ENCODE results near the gene BMP7.
"Not testable (repeated sequence)": the region's sequence is repeated elsewhere in the genome, so short reads cannot be mapped to it uniquely, and the experiment has no call there.

Gene BMP7

DNA sequence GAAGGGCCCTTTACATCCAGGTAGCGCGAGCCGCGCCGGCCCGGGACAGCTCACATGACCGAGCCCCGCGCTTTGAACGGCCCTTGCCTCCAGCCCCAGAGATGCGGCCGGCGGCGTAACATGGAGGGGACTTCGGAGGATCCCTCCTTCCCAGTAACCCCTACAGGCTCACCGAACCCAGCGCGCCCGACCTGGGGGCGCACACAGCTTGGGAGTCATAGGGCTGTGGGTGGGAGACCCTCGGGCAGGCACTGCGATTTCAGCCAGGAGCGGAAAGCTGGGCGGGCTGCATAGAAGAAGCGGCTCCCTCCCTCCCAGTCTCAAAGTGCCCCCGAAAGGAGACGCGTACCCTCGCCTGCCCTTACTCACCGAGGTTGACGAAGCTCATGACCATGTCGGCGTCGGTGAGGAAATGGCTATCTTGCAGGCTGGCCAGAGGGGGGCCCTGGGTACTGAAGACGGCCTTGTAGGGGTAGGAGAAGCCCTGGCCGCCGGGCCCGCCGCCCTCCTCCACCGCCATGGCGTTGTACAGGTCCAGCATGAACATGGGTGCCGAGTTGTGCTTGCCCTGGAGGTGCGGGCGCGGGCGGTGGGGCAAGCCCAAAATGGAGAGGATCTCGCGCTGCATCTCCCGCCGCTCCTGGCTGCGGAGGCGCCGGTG, 975 bp downstream of the BMP7 start:
- DNase-seq (ENCODE audit: low read depth) = no peak

DNA sequence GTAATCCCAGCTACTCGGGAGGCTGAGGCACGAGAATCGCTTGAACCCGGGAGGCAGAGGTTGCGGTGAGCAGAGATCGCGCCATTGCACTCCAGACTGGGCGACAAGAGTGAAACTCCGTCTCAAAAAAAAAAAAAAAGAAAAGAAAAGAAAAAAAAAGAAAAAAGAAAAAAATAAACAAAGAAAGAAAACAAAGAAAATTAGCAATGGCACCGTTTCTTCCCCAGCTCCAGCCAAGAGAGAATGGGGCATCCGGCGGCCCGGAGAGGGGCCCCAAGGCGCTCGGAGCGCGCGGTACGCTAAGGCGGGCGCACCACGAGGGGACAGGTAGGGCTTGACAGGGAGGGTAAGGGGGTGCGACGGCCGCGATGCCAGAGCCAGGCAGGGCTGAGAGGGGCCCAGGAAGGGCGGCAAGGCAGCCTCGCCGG, 1.5 kb downstream of the BMP7 start:
- DNase-seq (ENCODE audit: low read depth) = not testable (repeated sequence)

DNA sequence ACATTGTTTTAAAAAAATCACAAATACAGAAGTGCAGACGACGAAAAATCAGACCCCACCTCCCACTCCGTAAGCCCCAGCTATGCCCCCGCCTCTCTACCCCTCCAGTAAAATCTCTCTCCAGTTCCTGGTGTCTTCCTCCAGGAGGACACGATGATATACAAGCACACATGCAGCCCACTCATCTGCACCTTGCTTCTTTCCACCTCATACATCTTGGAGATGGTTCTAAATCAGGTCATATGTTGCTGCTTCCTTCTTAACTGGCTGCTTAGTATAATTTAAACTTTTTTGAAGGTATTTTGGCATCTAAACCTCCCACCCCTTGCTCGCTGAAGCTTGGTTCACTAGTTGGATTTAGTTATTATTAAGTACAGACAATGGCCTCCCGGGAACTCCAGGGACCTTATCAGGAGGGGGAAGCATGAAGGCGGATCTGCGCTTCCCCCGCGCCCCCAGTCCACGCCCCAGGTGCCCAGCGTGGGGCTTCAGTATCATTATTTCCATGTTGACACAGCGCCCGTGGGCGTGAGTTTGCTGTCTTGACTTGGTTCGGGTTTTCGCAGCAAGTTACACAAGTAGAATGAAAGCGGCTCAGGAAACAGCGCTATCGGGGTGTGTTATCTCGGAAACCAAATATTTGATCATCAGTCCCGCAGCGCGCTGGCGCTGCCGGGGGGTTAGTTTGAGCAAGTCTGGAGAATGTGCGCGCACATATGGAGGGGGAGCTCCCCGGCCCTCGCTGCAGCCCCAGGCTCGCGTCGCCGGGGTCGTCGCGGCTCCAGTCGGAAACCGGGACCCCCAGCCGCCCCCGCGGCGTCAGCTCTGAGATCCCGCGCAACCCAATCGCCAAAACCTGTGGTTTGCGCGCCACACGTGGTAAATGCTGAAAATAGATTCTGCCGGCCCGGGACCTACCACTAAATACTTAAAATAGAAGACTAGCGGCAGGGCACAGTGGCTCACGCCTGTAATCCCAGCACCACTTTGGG, 2.3 kb downstream of the BMP7 start:
- DNase-seq (ENCODE audit: low read depth) = no peak

DNA sequence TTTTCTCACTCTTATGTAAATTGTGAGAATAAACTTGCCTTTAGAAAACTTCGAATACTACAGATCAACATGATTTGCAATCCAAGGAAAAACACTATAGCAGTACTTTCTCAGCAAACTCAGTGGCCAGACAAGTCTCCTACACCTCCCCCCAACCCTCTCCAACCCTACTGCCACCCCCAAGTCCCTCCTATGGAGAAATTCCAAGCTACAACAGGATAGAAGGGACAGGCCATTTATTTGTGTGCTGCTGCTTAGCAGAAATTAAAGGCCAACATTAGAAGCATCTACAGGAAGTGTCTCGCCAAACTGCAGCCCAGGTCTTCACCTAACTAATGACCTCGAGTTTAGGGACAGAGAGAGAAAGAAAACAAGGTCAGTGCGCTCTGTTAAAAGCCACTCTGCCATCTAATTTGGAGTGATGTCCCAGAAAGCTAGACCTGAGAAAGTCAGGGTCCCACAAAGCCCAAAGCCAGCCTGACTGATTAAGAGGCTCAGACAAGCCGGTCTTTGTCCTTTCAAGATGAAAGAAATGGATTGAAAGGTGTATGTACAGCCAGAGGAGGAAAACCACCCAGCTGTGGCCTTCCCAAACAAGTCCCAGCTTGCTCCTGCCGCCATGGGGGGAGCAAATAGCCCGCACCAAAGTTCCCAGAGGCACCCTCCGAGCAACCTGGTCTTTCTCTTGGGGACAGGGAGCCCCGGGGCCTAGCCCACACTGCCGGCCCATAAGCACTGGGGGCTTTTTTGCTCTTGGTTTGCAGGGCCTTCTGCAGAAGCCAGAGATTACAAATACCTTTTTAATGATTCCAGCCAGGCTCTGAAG, 3.4 kb downstream of the BMP7 start:
- no peak for DNase-seq (ENCODE audit: low read depth)

DNA sequence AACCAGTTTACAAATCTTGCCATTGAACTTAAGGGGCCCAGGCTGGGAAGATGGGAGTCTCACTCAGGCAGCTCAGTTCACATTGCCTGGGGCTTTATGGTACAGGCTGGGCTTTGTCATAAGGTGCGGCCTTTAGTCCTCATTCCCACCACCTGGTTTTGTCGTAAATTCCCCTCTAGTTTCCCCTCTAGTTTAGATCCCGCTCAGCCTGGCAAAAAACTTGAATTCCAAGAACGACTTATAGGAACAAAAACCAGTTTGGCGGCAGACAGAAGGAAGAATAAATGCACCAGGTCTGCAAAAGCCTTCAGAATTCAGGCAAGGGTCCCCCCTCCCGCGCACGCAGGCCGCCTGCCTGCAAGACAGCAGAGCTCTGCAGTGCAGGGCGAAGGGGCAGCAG, 4.1 kb downstream of the BMP7 start:
- DNase-seq (ENCODE audit: low read depth) = no peak

DNA sequence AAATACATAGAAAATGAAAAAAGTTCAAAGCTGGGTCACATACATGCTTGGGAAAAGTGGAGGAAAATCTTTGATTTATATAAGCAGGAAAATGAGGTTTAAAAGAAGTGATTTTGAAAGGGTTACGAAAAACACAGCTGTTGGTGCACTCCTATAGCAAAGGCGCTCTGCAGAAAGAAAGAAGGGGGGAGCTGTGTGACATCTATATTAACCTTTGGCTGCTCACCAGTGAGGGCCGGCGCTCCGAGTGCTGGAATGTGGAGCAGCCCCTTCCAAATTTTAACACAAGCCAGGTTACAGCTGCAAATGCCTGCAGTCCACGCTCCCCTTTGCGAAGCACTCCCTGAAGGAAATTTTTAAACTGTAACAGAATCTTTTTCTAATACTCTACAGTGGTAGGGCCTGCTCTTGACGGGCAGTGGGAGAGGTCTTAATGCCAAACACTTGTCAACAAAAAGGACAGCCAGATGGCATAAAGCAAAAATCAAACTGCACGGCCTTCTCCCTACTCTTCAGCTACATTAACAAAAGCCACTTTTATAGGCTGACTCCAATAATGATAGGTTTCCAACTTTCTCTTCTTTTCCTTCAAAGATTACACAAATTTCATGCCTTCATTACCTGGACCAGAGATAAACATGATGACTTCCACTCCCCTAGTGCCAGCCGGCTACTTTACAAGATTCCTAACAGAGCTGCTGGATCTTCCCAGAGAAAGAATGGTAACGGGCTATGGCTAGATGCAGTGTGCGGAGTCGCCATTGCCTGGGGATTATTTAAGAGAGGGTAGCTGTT, 4.8 kb downstream of the BMP7 start:
- DNase-seq (ENCODE audit: low read depth) = no peak

DNA sequence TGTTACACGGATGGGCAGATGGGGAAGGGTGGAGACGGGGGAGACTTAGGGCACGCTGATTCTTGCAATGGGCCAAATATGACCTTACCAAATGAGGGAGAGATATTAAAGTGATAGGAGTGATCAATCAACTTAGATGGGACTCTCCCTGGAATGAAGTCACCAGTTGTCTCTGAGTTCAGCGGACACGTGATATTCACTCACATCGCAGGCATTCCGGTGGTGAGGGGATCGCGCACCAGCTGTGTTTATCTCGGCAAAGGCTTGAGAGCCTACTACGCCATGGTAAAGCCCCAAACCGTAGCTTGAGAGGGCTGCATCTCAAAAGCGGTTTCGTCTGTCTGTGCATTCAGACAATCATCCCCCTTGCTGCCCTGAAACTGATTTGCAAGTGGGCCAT, 5.5 kb downstream of the BMP7 start:
- DNase-seq (ENCODE audit: low read depth) = no peak

DNA sequence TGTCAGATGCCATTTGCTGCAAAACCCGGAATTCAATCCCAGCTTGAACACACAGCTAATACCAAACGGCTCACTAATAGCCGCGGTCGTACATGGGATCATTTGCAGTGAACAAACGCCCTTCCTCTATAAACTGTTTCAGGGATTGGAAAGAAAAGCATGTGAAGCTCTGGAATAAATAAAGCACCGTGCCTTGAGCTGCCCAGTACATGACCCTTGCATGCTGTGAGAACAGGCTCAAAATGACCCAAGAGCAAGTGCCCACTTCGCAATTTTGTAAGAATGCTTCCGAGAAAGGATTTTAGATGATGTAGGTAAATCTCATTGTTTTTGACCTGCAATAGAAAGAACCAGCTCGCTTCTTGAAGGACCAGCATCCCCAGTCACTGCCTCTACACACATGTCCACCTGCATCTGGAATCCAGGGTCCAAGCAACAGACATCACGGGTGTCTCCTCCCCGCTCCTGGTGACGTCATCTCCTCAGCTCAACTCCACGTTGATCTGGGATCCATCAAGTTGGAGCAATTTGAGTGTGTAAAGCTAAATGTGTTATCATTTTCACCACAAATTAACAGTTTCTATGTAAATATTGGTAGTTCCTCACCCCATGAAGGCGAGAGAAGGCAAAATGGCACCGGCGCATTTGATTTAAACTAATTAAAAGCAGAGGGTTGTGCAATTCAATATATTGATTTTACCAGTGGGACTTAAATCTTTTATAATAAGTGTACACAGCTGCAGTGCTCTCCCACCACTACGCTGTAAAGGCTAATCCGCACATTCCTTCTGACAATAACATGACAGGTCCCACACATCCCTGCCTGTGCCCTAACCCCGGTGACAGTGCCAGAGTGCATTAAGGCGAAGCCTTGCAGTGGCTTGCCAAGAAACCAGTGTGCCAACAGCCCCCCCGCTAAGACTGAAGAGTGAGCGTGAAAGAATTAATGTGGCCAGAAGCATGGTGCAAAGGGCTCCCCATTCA, 6.2 kb downstream of the BMP7 start:
- DNase-seq (ENCODE audit: low read depth) = no peak

DNA sequence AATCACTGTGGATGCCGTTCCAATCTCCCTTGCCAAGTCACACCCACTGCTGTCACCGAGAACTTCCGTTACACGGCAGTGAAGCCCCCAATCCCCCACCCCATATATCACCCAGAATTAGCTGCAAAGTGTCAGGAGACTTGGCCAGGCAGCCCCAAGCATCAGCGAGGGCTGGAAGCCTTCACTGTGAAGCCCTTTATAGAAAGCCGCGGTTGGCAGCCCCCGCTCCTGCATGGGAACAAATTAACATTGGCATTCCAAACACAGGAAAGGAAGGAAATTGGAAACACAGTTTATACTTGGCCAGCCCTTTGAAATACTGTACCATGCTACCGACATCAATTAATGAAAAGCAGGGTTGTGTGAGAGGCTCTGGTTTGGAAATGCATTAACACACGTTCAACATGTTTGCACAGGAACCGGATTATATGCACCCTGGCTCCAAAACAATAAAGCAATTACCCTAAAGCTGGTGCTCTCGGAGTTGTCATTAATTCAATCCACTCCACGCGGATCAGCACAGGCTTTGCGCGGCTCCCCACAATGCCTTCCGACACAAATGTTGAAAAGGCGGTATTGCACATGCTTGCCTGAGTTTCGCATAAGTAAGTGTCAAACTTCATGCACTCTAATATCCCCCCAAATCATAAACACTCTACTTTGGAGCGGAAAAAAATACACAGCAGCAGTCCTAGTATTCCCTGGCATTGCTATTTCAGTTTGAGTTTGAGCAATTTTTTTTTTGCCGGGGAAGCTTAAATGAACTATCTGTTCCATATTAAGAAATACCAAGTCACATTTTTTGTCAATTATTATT, 7.1 kb downstream of the BMP7 start:
- DNase-seq (ENCODE audit: low read depth) = no peak

DNA sequence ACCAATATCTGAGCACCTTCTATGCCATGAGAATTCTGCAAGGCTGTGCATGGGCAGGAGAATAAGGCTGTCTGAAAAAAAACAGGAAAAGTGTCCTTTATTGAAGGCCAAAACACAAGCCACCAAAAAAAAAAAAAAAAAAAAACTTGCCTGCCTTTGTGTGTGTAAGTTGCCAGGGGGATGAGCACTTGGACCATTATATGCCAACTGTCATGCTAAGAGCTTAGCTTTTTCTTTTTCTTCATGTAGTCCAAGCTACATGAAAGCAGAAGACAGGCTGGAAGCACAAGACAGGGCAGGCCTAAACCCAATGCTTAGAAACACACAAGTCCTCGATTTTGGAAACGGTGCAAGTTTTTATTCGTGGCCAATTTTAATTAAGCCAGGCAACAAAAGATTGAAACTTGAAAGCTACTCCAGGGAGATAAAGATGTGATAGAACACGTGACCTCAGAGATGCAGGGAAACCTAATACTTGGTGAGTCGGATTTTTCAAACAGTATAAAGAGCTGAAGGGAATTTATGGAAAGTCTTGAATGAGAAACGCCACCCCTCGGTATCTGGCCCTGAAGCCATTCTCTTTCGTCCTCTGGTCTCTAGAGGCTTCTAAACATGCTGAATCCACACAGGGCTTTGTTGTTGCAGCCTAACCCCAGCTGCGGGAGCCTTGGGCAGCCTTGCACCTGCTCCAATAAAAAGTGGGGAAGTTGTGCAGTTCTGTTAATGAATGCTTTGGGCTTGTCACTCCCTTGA, 8.6 kb downstream of the BMP7 start:
- DNase-seq (ENCODE audit: low read depth) = no peak

DNA sequence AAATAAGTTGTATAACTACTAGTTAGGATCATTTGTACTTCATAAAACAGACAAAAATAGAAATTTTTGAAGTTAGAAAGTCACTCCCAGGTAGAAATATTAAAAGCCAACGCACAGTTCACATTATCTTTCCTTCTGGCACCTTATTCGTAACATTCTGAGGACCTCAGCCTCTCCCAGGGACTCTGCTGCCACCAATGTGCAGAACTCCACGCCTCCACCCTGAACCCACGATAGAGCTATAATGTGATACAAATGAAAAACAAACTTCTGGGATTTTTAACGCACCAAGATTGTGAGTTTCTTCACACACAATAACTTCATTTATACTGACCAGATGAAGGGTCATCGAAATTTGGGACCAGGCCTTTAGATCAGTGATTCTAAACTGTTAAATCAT, 9.5 kb downstream of the BMP7 start:
- no peak for DNase-seq (ENCODE audit: low read depth)

DNA sequence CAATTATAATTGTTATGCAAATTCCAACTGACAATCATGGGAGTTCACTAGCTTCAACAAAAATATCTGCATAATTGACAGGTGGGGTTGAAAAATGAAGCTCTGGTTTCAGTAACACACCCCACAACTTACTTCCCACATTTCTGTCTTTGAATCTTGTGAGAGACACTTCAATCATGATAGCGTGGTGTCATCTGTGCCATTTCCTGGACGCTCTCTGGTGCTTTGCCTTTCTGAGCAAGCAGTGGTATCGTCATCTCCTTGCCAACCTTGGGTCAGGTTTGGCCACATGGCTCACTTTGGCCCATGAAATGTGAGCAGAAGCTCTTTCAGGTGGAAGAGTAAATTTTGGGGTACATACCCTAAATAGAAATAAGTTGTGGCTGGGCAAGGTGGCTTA, 10.2 kb downstream of the BMP7 start:
- DNase-seq (ENCODE audit: low read depth) = no peak

DNA sequence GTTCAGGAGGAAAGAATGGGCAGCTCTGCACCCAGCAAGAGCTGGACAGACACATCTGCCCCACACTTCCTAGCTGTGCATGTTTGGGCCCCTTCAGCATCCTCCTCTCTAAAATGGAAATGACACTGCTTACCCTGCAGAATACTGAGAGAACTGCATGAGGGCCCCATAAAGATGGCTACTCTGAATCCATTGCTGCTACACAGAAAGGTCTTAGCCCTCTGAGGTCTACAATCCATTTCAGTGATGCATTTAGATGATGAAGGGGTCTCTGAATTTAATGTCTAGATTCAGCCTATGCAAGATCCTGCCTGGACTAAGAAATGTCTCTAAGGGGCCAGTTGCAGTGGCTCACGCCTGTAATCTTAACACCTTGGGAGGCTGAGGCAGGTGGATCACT, 11.3 kb downstream of the BMP7 start:
- DNase-seq (ENCODE audit: low read depth) = no peak

DNA sequence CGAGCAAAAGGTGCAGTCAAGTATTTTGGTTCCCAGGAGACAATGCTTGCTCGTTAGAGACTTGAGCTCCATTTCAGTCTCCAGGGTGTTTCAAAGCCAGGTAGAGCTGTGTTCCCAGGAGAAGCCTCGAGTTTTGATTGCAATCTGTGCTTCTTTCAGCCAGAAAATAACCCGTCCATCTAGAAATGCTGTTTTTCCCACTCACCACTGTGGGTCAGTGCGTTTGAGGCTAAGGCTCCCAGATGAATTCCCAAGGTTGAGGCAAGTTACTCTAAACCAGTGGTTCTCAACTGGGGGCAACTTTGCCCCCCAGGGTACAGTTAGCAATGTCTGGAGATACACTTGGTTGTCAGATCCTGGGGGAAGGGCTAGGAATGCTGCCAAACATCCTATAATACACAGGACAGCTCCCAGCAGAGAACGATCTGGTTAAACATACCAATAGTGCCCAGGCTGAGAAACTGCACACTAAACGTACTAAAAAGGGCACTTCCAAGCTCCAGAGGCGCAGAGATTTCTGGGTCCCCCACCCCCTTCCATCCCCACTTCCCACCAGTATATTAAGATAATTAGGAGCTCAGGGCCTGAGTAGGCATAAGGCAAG, 13.8 kb downstream of the BMP7 start:
- no peak for DNase-seq (ENCODE audit: low read depth)

DNA sequence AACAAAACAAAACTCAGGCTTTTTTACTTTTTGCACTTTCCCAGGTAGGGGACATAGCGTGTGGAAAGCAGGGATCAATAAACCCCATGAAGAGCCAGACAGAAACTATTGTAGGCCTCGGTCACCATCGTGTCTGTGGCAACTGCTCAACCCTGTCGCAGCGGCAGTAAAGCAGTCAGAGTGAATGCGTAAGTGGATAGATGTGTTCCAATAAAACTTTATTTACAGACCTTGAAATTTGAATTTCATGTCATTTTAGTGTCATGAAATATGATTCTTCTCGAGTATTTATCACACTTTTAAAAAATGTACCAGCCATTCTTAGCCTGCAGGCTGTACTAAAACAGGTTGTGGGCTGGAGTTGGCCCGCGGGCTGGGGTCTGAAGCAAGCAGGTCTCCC, 14.5 kb downstream of the BMP7 start:
- DNase-seq (ENCODE audit: low read depth) = no peak

DNA sequence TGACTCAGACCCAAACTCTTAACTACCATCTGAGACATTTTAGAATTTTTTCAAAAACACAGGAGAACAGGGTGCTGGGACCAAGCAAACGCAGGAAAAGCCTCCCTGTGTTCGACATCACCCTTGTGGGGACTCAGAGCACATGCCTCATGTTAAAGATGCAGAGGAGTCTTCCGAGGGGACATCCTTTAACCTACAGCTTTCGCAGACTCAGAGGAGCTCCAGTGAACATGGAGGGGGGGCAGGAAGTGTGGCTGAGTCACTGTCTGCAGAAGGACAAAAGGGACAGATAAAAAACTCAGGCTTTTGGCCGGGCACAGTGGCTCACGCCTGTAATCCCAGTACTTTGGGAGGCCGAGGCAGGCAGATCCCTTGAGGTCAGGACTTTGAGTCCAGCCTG, 15.1 kb downstream of the BMP7 start:
- no peak for DNase-seq (ENCODE audit: low read depth)

DNA sequence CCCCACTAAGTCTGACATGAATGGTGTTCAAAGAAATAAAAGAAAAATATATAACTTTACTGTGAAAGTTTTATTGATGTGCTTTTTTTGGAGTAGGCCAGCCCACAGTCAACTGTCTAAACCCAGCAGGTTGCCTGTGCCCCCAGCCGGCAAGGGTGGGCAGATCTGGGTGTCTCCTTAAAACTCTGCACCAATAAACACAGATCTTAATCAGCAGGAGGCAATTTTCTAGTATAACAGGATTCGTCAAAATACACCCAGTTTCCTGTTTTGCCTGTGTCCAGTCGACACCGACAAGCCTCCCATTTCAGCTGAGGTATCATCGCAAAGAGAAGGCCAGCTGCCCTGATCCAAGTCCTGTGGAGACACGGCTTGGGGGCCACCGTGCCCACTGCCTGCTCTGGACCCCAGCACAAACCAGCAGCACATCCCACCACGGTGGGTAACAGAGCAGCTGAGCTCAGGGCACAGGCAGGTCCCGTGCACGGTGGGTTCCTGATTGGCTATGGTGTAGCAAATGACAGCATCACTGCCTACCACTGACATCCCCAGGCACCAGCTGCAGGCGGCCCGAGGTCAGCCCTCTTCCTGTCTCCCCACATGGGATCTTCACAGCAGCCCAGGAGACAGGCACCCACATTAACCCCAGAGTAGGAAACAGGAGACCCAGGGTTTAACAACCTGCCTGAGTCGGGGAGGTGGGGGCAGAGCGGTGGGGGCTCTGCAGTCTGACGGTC, 15.7 kb downstream of the BMP7 start:
- no peak for DNase-seq (ENCODE audit: low read depth)

DNA sequence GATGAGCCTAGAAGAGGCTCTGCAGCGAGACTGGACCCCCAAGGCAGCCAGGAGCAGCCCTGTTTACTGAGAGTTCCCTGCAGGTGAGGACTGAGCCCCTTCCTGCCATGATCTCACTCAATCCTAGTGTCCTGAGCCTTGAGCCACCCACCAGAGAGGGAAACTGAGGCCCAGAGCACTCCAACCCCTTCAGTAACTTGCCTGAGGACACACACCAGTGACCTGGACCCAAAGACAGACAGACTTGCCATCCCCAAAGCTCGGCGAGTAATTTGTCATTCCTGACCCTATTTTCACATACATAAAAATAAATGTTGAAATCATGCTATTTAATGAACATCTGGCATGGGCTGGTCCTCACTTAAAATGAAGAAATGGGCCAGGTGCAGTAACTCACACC, 16.7 kb downstream of the BMP7 start:
- DNase-seq (ENCODE audit: low read depth) = no peak
